Suprapubic skin (tissue), 4 donors: ENCODE data around the gene DHX35. TPM values are rescaled to one million over a fixed set of nuclear protein-coding genes. Genes with fewer than 3 reads are reported as not detected.

Experiments used
- DNase-seq, 2 donors: peaks; one replicate each; pipeline ENCODE4 v3.0.0-alpha.2; 2019; ENCODE audit warnings: low spot score in 2 of 2
- H3K27ac ChIP-seq: fragments of 200-600 bp; sonication (generic); one replicate; pipeline ENCODE4 v1.5.1; 2019
- H3K27me3 ChIP-seq: fragments of 200-600 bp; sonication (generic); one replicate; pipeline ENCODE4 v1.5.1; 2019
- H3K36me3 ChIP-seq: fragments of 200-600 bp; sonication (generic); one replicate; pipeline ENCODE4 v1.5.1; 2019
- H3K4me1 ChIP-seq: fragments of 200-600 bp; sonication (generic); one replicate; pipeline ENCODE4 v1.5.1; 2019
- H3K4me3 ChIP-seq: fragments of 200-600 bp; sonication (generic); one replicate; pipeline ENCODE4 v1.5.1; 2019; ENCODE audit warnings: mild to moderate bottlenecking
- H3K9me3 ChIP-seq: fragments of 200-600 bp; sonication (generic); one replicate; pipeline ENCODE4 v1.5.1; 2019
- CTCF ChIP-seq, 2 donors: fragments of 200-600 bp in 1 of 2; fragments of 450-650 bp in 1 of 2; sonication (generic) in 1 of 2; IDR thresholded peaks; one replicate each; pipeline ENCODE4 v1.5.1; 2016 to 2019; ENCODE audit warnings: antibody characterized with exemption in 2 of 2, mild to moderate bottlenecking in 1 of 2, moderate library complexity in 1 of 2
- EP300 ChIP-seq: sonication (generic); formaldehyde crosslinking; IDR thresholded peaks from one replicate; pipeline ENCODE4 v1.6.1; 2017; ENCODE audit warnings: antibody characterized with exemption
- POLR2A ChIP-seq, 2 donors: fragments of 450-650 bp; IDR thresholded peaks; one replicate each; pipeline ENCODE4 v1.6.1; 2017; ENCODE audit warnings: antibody characterized with exemption in 2 of 2, mild to moderate bottlenecking in 2 of 2, moderate library complexity in 2 of 2
- POLR2AphosphoS5 ChIP-seq, 3 donors: sonication (generic); formaldehyde crosslinking; IDR thresholded peaks; one replicate each; pipeline ENCODE4 v1.6.1; 2017; ENCODE audit warnings: antibody characterized with exemption in 3 of 3
- WGBS: methylation state at CpG from one replicate; pipeline ENCODE4 v1.1.5; 2018; 5-methylcytosine and 5-hydroxymethylcytosine counted together
- total RNA-seq, 4 donors: library from RNA; depleted of rRNA; stranded (reverse); fragments of >200 nt; gene quantifications; one replicate each; pipeline ENCODE4 v1.1.0, GENCODE V29; 2016

The DHX35 gene
- total RNA-seq, 4 donors from 2014 or later = 8.4 to 22.9 (median 11.9) TPM

GRCh38 chr20:39082622-39083398 lies 120.7 kb downstream of the DHX35 start:
- Histone ChIP-seq H3K4me3 (no peak overlapping the region), H3K9me3 (no peaks in the 10 kb centered on the region), H3K27ac (no peak overlapping the region), H3K27me3 (peaks cover 24% of the 10 kb centered on the region), H3K36me3 (no peaks in the 10 kb centered on the region), H3K4me1 (no peaks in the 10 kb centered on the region)
- no peak for DNase-seq
- TF ChIP-seq CTCF (IDR thresholded peaks at IDR 0.05) (no peak), POLR2A (IDR thresholded peaks at IDR 0.05) (no peak), EP300 (no peak), POLR2AphosphoS5 (IDR thresholded peaks at IDR 0.05) (no peak)
- WGBS = 62% methylated on average over 8 of the region's 8 CpGs

GRCh38 chr20:39083761-39084160 lies 121.6 kb downstream of the DHX35 start:
- no peaks in the 10 kb centered on the region for H3K9me3 ChIP-seq
- TF ChIP-seq POLR2A (IDR thresholded peaks at IDR 0.05) = no peak
- no peak for TF ChIP-seq EP300
- TF ChIP-seq CTCF (IDR thresholded peaks at IDR 0.05) = no peak
- TF ChIP-seq POLR2AphosphoS5 (IDR thresholded peaks at IDR 0.05) = no peak
- H3K36me3 ChIP-seq = no peaks in the 10 kb centered on the region
- H3K4me1 ChIP-seq = no peaks in the 10 kb centered on the region
- H3K27me3 ChIP-seq = peaks cover 24% of the 10 kb centered on the region
- WGBS = 65% methylated on average over 6 of the region's 6 CpGs
- H3K4me3 ChIP-seq = no peak overlapping the region
- H3K27ac ChIP-seq = no peak overlapping the region
- no peak for DNase-seq

GRCh38 chr20:39089029-39089428 lies 126.9 kb downstream of the DHX35 start:
- no peaks in the 10 kb centered on the region for H3K36me3 ChIP-seq
- TF ChIP-seq POLR2AphosphoS5 (IDR thresholded peaks at IDR 0.05) = no peak
- no peak for TF ChIP-seq EP300
- no peak for TF ChIP-seq POLR2A (IDR thresholded peaks at IDR 0.05)
- no peak for TF ChIP-seq CTCF (IDR thresholded peaks at IDR 0.05)
- no peak overlapping the region for H3K27ac ChIP-seq
- H3K27me3 ChIP-seq = no peaks in the 10 kb centered on the region
- no peak for DNase-seq
- no peak overlapping the region for H3K4me3 ChIP-seq
- WGBS = 56% methylated on average over 1 of the region's 1 CpG
- H3K4me1 ChIP-seq = no peaks in the 10 kb centered on the region
- no peaks in the 10 kb centered on the region for H3K9me3 ChIP-seq

Other genes starting within 250 kb of the DHX35 start
- gene SLC32A1, start 237.9 kb upstream of the DHX35 start, total RNA-seq = not detected
- gene ACTR5, start 213.9 kb upstream of the DHX35 start, total RNA-seq = 10 to 100 TPM in 3 of 4 donors, 1 to 10 TPM in 1; 8.9 to 15.0 (median 12.2) TPM
- gene PPP1R16B, start 156.6 kb upstream of the DHX35 start, total RNA-seq = 1 to 10 TPM in 3 of 4 donors, under 1 TPM in 1; 0.87 to 5.6 (median 3.6) TPM
- 10 to 100 TPM in 2 of 4 donors, 1 to 10 TPM in 2; 3.9 to 15.8 (median 11.6) TPM for gene FAM83D, start 35.9 kb upstream of the DHX35 start, total RNA-seq